Suppressor macrophage treated with lipopolysaccharide for 1 hour (primary cell): Measurements from ENCODE around the gene RAPGEF6.
A peak's percentile ranks its signal among the peaks of the same experiment; 100 is the strongest.
"Not testable (repeated sequence)": the region's sequence is repeated elsewhere in the genome, so short reads cannot be mapped to it uniquely, and the experiment has no call there.

Source experiments
- DNase-seq, 3 donors: peaks; one replicate each; pipeline ENCODE4 v3.0.0-alpha.2; 2020 to 2022

RAPGEF6 gene

GRCh38 chr5:131416729-131417128 lies 218.3 kb downstream of the RAPGEF6 start:
- no peak for DNase-seq

- DNase-seq: no peak
Measured at GRCh38 chr5:131413605-131414559, 221.1 kb downstream of the RAPGEF6 start.

GRCh38 chr5:131406975-131407638 lies 227.9 kb downstream of the RAPGEF6 start:
- DNase-seq: peak; percentile 15 to 56 (median 23)

- DNase-seq: no peak
Measured at GRCh38 chr5:131406076-131406475, 229.0 kb downstream of the RAPGEF6 start.

GRCh38 chr5:131405674-131406073 lies 229.4 kb downstream of the RAPGEF6 start:
- DNase-seq: no peak

GRCh38 chr5:131400585-131400984 lies 234.4 kb downstream of the RAPGEF6 start:
- no peak for DNase-seq

- DNase-seq: not testable (repeated sequence)
Measured at GRCh38 chr5:131399007-131399406, 236.0 kb downstream of the RAPGEF6 start.

GRCh38 chr5:131396630-131397273 lies 238.3 kb downstream of the RAPGEF6 start:
- DNase-seq: no peak

- DNase-seq: no peak
Measured at GRCh38 chr5:131396015-131396414, 239.0 kb downstream of the RAPGEF6 start.

- DNase-seq: peak; percentile 50 to 84 (median 61)
Measured at GRCh38 chr5:131394128-131394527, 240.9 kb downstream of the RAPGEF6 start.

GRCh38 chr5:131393498-131393968 lies 241.5 kb downstream of the RAPGEF6 start:
- DNase-seq: no peak

- DNase-seq: no peak
Measured at GRCh38 chr5:131392466-131393095, 242.4 kb downstream of the RAPGEF6 start.

- DNase-seq: no peak
Measured at GRCh38 chr5:131389869-131390265, 245.2 kb downstream of the RAPGEF6 start.

- no peak for DNase-seq
Measured at GRCh38 chr5:131389096-131389868, 245.7 kb downstream of the RAPGEF6 start.

GRCh38 chr5:131387255-131387654 lies 247.8 kb downstream of the RAPGEF6 start:
- DNase-seq: no peak

- DNase-seq: no peak
Measured at GRCh38 chr5:131386779-131387178, 248.2 kb downstream of the RAPGEF6 start.

- no peak for DNase-seq
Measured at GRCh38 chr5:131386124-131386523, 248.9 kb downstream of the RAPGEF6 start.

GRCh38 chr5:131384616-131385214 lies 250.3 kb downstream of the RAPGEF6 start:
- no peak for DNase-seq

- DNase-seq: no peak
Measured at GRCh38 chr5:131384173-131384572, 250.9 kb downstream of the RAPGEF6 start.

GRCh38 chr5:131382407-131383395 lies 252.3 kb downstream of the RAPGEF6 start:
- DNase-seq: peak; percentile 56 to 75 (median 57)
